NCI-H2227 treated with DMSO at 0.1 percent for 48 hours (cell line): Measurements from ENCODE around the gene BANF2.

ENCODE experiments used
- DNase-seq: peaks from one replicate; lab custom pipeline; 2025; lab: John Stamatoyannopoulos, UW

Gene BANF2

GRCh38 chr20:17735959-17736621, 36.3 kb downstream of the BANF2 start:
- no peak for DNase-seq

- no peak for DNase-seq
Observed at GRCh38 chr20:17738154-17738553, 38.4 kb downstream of the BANF2 start.

- DNase-seq, result no peak
Observed at GRCh38 chr20:17741220-17741619, 41.5 kb downstream of the BANF2 start.

GRCh38 chr20:17742731-17743130, 43.0 kb downstream of the BANF2 start:
- no peak for DNase-seq

GRCh38 chr20:17743677-17744076, 43.9 kb downstream of the BANF2 start:
- DNase-seq, result no peak

- no peak for DNase-seq
Observed at GRCh38 chr20:17747431-17747846, 47.7 kb downstream of the BANF2 start.

GRCh38 chr20:17748279-17748678, 48.5 kb downstream of the BANF2 start:
- no peak for DNase-seq

GRCh38 chr20:17749626-17749977, 49.8 kb downstream of the BANF2 start:
- DNase-seq, result no peak

- DNase-seq, result no peak
Observed at GRCh38 chr20:17749978-17750721, 50.4 kb downstream of the BANF2 start.

- DNase-seq, result no peak
Observed at GRCh38 chr20:17750722-17751045, 50.9 kb downstream of the BANF2 start.

GRCh38 chr20:17751640-17752039, 51.9 kb downstream of the BANF2 start:
- no peak for DNase-seq

- DNase-seq, result no peak
Observed at GRCh38 chr20:17752459-17752858, 52.7 kb downstream of the BANF2 start.

GRCh38 chr20:17753516-17753915, 53.8 kb downstream of the BANF2 start:
- no peak for DNase-seq

- DNase-seq, result no peak
Observed at GRCh38 chr20:17756529-17756928, 56.8 kb downstream of the BANF2 start.

GRCh38 chr20:17757496-17757895, 57.7 kb downstream of the BANF2 start:
- DNase-seq, result no peak

GRCh38 chr20:17758010-17758409, 58.2 kb downstream of the BANF2 start:
- DNase-seq, result no peak

GRCh38 chr20:17758512-17758911, 58.7 kb downstream of the BANF2 start:
- DNase-seq, result no peak

GRCh38 chr20:17759449-17759848, 59.7 kb downstream of the BANF2 start:
- peak; percentile 99 for DNase-seq

- no peak for DNase-seq
Observed at GRCh38 chr20:17761604-17762003, 61.8 kb downstream of the BANF2 start.

- DNase-seq, result no peak
Observed at GRCh38 chr20:17762243-17762872, 62.6 kb downstream of the BANF2 start.

- DNase-seq, result no peak
Observed at GRCh38 chr20:17762873-17763557, 63.2 kb downstream of the BANF2 start.

- no peak for DNase-seq
Observed at GRCh38 chr20:17765017-17765416, 65.3 kb downstream of the BANF2 start.

GRCh38 chr20:17765584-17765983, 65.8 kb downstream of the BANF2 start:
- DNase-seq, result no peak
